ENCODE data around the gene HSF4. TPM values are rescaled to one million over a fixed set of nuclear protein-coding genes. Genes with fewer than 3 reads are reported as not detected.
A peak's percentile ranks its signal among the peaks of the same experiment; 100 is the strongest.

HSF4 gene
- total RNA-seq, 1 experiment from 2014 or later: 39.4 TPM

- peak within 1 kb of the TSS; percentile 75 for H3K4me3 ChIP-seq (ENCODE audit: low read depth, low read length)
- POLR2A ChIA-PET: interaction anchor here (0.5 to 1.6 kb wide), 2 partner anchors 9 to 105 kb away, joined by 5 to 8 read pairs; partner anchors contain the start of genes FBXL8 and TRADD
- CTCF ChIA-PET: interaction anchor here (0.5 to 2.6 kb wide), 9 partner anchors 9 to 297 kb away, joined by 3 to 23 read pairs (median 3); partner anchors contain the start of genes CES3, FBXL8 and TRADD
- intact Hi-C loops (cut with micrococcal nuclease; ENCODE audit: unreplicated experiment): loop anchor here (2.0 kb wide), 2 partner anchors 42 to 196 kb away; partner anchors contain the start of gene PHAF1
- Mint-ChIP-seq H3K27ac (ENCODE audit: unreplicated experiment) (peak within 1 kb of the TSS; percentile 85), H3K4me3 (ENCODE audit: unreplicated experiment) (peak within 1 kb of the TSS; percentile 81), H3K4me1 (ENCODE audit: low read depth, unreplicated experiment) (no peaks in the 10 kb centered on the region), H3K36me3 (ENCODE audit: insufficient read depth, unreplicated experiment) (peaks cover 36% of the 10 kb centered on the region), H3K27me3 (ENCODE audit: insufficient read depth, unreplicated experiment) (no peaks in the 10 kb centered on the region), H3K9me3 (ENCODE audit: unreplicated experiment) (no peaks in the 10 kb centered on the region)
- H3K27me3 ChIP-seq (replicated peaks; ENCODE audit: control insufficient read depth, insufficient read depth, low read length): no peaks in the 10 kb centered on the region
- peak; percentile 69 to 76 for DNase-seq
- BruUV-seq (replicated peaks): no TSS peak
- no peaks in the 10 kb centered on the region for H3K9me3 ChIP-seq
- H3K36me3 ChIP-seq (ENCODE audit: control insufficient read depth, insufficient read depth, low read length): peaks cover 2% of the 10 kb centered on the region; the same call in 1 of the 2 replicates
- TF ChIP-seq CTCF (IDR thresholded peaks at IDR 0.05; ENCODE audit: insufficient read depth in 1 of 2, low read depth in 1 of 2, low read length in 1 of 2, severe bottlenecking in 1 of 2, unreplicated experiment in 1 of 2): no peak
- H3K4me1 ChIP-seq: peaks cover 4% of the 10 kb centered on the region
These were observed 13.6 kb upstream of the HSF4 start, which contains the start of gene B3GNT9 for GRCh38 chr16:67150833-67151396. B3GNT9 (minus strand) TSS chr16:67150998; CDS start chr16:67150485, 513 bp downstream.

- Mint-ChIP-seq H3K9me3 (ENCODE audit: unreplicated experiment) (no peaks in the 10 kb centered on the region), H3K27me3 (ENCODE audit: insufficient read depth, unreplicated experiment) (no peaks in the 10 kb centered on the region), H3K36me3 (ENCODE audit: insufficient read depth, unreplicated experiment) (peaks cover 29% of the 10 kb centered on the region), H3K4me3 (ENCODE audit: unreplicated experiment) (peak overlapping the region; percentile 81), H3K4me1 (ENCODE audit: low read depth, unreplicated experiment) (no peaks in the 10 kb centered on the region), H3K27ac (ENCODE audit: unreplicated experiment) (peak overlapping the region; percentile 85)
- Histone ChIP-seq H3K9me3 (no peaks in the 10 kb centered on the region), H3K27me3 (replicated peaks; ENCODE audit: control insufficient read depth, insufficient read depth, low read length) (no peaks in the 10 kb centered on the region), H3K4me1 (peaks cover 4% of the 10 kb centered on the region), H3K36me3 (ENCODE audit: control insufficient read depth, insufficient read depth, low read length) (peaks cover 2% of the 10 kb centered on the region; the same call in 1 of the 2 replicates), H3K4me3 (ENCODE audit: low read depth, low read length) (peak overlapping the region; percentile 75; the same call in 1 of the 2 replicates)
- DNase-seq: no peak
- ChIA-PET CTCF (interaction anchor here (0.7 to 2.8 kb wide), 8 partner anchors 8 to 191 kb away, joined by 3 to 23 read pairs (median 4); partner anchors contain the start of genes CES3, FBXL8, NOL3 and TRADD), POLR2A (interaction anchor here (0.5 to 1.6 kb wide), 4 partner anchors 9 to 106 kb away, joined by 3 to 8 read pairs (median 5); partner anchors contain the start of genes FBXL8 and TRADD)
- intact Hi-C loops (cut with micrococcal nuclease; ENCODE audit: unreplicated experiment): loop anchor here (2.0 kb wide), 2 partner anchors 43 to 197 kb away; partner anchors contain the start of gene PHAF1
- no TSS peak for BruUV-seq (replicated peaks)
- no peak for TF ChIP-seq CTCF (IDR thresholded peaks at IDR 0.05; ENCODE audit: insufficient read depth in 1 of 2, low read depth in 1 of 2, low read length in 1 of 2, severe bottlenecking in 1 of 2, unreplicated experiment in 1 of 2)
These were observed 13.0 kb upstream of the HSF4 start for GRCh38 chr16:67151431-67152097.
